Caco-2 (cell line): Measurements from ENCODE around the gene RALGPS1. TPM values are rescaled to one million over a fixed set of nuclear protein-coding genes. Genes with fewer than 3 reads are reported as not detected.

ENCODE experiments used
- BruUV-seq: library from RNA; stranded (reverse); fragments of 400-500 nt; replicated peaks from 2 replicates; lab custom pipeline; 2021; lab: Mats Ljungman, UMichigan
- CTCF ChIA-PET: fragments of 300-600 bp; sonication (Branson Sonifier 250); formaldehyde crosslinking; loops from one replicate; lab custom pipeline; 2022; ENCODE audit warnings: antibody characterized with exemption; lab: Charles Lee
- POLR2A ChIA-PET: fragments of 300-600 bp; sonication (Branson Sonifier 250); formaldehyde crosslinking; loops from one replicate; lab custom pipeline; 2022; ENCODE audit warnings: antibody characterized with exemption; lab: Charles Lee
- DNase-seq, 2 experiments: peaks; one replicate each; pipeline versions ENCODE4 v3.0.0 to v3.0.0-alpha.2; 2020 to 2022
- H3K27me3 ChIP-seq: replicated peaks from 2 replicates; pipeline ENCODE4 v1.6.0; 2011; ENCODE audit warnings: low read length; ENCODE audit not compliant: control insufficient read depth, insufficient read depth
- H3K36me3 ChIP-seq: 2 replicates; pipeline ENCODE4 v1.5.1; 2011; ENCODE audit warnings: low read length; ENCODE audit not compliant: control insufficient read depth, insufficient read depth
- H3K4me1 ChIP-seq: fragments of 250-450 bp; sonication (Bioruptor Pico); 2 replicates; pipeline ENCODE4 v1.5.1; 2020; ENCODE audit warnings: mild to moderate bottlenecking
- H3K4me3 ChIP-seq: 2 replicates; pipeline ENCODE4 v1.5.1; 2011; ENCODE audit warnings: low read depth, mild to moderate bottlenecking, control low read depth, low read length
- H3K9me3 ChIP-seq: fragments of 250-450 bp; sonication (Bioruptor Pico); 2 replicates; pipeline ENCODE4 v1.5.1; 2020; ENCODE audit warnings: mild to moderate bottlenecking, moderate library complexity
- H3K27ac Mint-ChIP-seq: one replicate; pipeline ENCODE4 v1.8.0; 2022; ENCODE audit warnings: mixed read lengths; ENCODE audit not compliant: unreplicated experiment
- H3K27me3 Mint-ChIP-seq: one replicate; pipeline ENCODE4 v1.8.0; 2022; ENCODE audit warnings: mixed read lengths; ENCODE audit not compliant: insufficient read depth, unreplicated experiment
- H3K36me3 Mint-ChIP-seq: one replicate; pipeline ENCODE4 v1.8.0; 2022; ENCODE audit warnings: mild to moderate bottlenecking, mixed read lengths; ENCODE audit not compliant: insufficient read depth, unreplicated experiment
- H3K4me1 Mint-ChIP-seq: one replicate; pipeline ENCODE4 v1.8.0; 2022; ENCODE audit warnings: low read depth, mixed read lengths; ENCODE audit not compliant: unreplicated experiment
- H3K4me3 Mint-ChIP-seq: one replicate; pipeline ENCODE4 v1.8.0; 2022; ENCODE audit warnings: mild to moderate bottlenecking, moderate library complexity, mixed read lengths; ENCODE audit not compliant: unreplicated experiment
- H3K9me3 Mint-ChIP-seq: one replicate; pipeline ENCODE4 v1.8.0; 2022; ENCODE audit warnings: mixed read lengths; ENCODE audit not compliant: unreplicated experiment
- CTCF ChIP-seq, 2 experiments: fragments of 200-600 bp in 1 of 2; IDR thresholded peaks; 1 replicate in 1 of 2; 2 replicates in 1 of 2; pipeline versions ENCODE4 v1.5.1 to v1.8.0; 2011 to 2022; ENCODE audit warnings: antibody characterized with exemption in 1 of 2, control low read depth in 1 of 2, inconsistent platforms in 1 of 2, low read depth in 1 of 2, low read length in 1 of 2, mild to moderate bottlenecking in 1 of 2, moderate library complexity in 1 of 2; ENCODE audit not compliant: insufficient read depth in 1 of 2, severe bottlenecking in 1 of 2, unreplicated experiment in 1 of 2
- intact Hi-C: fragments of 100-400 bp; cut with micrococcal nuclease; formaldehyde crosslinking; loops from one replicate; pipeline ENCODE4 v1.10.0; 2022; ENCODE audit not compliant: unreplicated experiment
- total RNA-seq: library from RNA; stranded (reverse); gene quantifications from 2 replicates; pipeline ENCODE4 v1.2.3, GENCODE V29; 2022

RALGPS1 gene
- total RNA-seq, 1 experiment from 2014 or later = 41.5 TPM

- Histone ChIP-seq H3K9me3 (no peaks in the 10 kb centered on the region), H3K27me3 (no peaks in the 10 kb centered on the region), H3K4me3 (no peak overlapping the region), H3K36me3 (no peaks in the 10 kb centered on the region; the same call in 1 of the 2 replicates), H3K4me1 (peaks cover 47% of the 10 kb centered on the region)
- intact Hi-C loops = loop anchor here (2.0 to 5.0 kb wide), 2 partner anchors 29 to 52 kb away; no protein-coding TSS in a partner anchor
- Mint-ChIP-seq H3K27me3 (no peaks in the 10 kb centered on the region), H3K4me1 (peaks cover 29% of the 10 kb centered on the region), H3K9me3 (no peaks in the 10 kb centered on the region), H3K27ac (peak overlapping the region; percentile 15), H3K36me3 (peaks cover 5% of the 10 kb centered on the region), H3K4me3 (no peak overlapping the region)
- DNase-seq = no peak
- BruUV-seq = no TSS peak
- ChIA-PET POLR2A (no interaction called here), CTCF (interaction anchor here (0.7 kb wide), 1 partner anchor 190 kb away, joined by 3 read pairs; no protein-coding TSS in a partner anchor)
- TF ChIP-seq CTCF (IDR thresholded peaks at IDR 0.05; ENCODE audit: insufficient read depth in 1 of 2, low read depth in 1 of 2, low read length in 1 of 2, severe bottlenecking in 1 of 2, unreplicated experiment in 1 of 2) = no peak
Measured at GRCh38 chr9:127129718-127130085, 215.1 kb downstream of the RALGPS1 start.

- Mint-ChIP-seq H3K4me1 (peaks cover 29% of the 10 kb centered on the region), H3K4me3 (no peak overlapping the region), H3K9me3 (no peaks in the 10 kb centered on the region), H3K27ac (peak overlapping the region; percentile 15), H3K27me3 (no peaks in the 10 kb centered on the region), H3K36me3 (peaks cover 5% of the 10 kb centered on the region)
- Histone ChIP-seq H3K9me3 (no peaks in the 10 kb centered on the region), H3K36me3 (no peaks in the 10 kb centered on the region; the same call in 1 of the 2 replicates), H3K4me1 (peaks cover 47% of the 10 kb centered on the region), H3K27me3 (no peaks in the 10 kb centered on the region), H3K4me3 (no peak overlapping the region)
- intact Hi-C loops = no loop called here
- CTCF ChIA-PET = no interaction called here
- no TSS peak for BruUV-seq
- no peak for DNase-seq
- TF ChIP-seq CTCF (IDR thresholded peaks at IDR 0.05; ENCODE audit: insufficient read depth in 1 of 2, low read depth in 1 of 2, low read length in 1 of 2, severe bottlenecking in 1 of 2, unreplicated experiment in 1 of 2) = no peak
- POLR2A ChIA-PET = no interaction called here
Measured at GRCh38 chr9:127130235-127130634, 215.7 kb downstream of the RALGPS1 start.

GRCh38 chr9:127130661-127131538 lies 216.3 kb downstream of the RALGPS1 start:
- no peaks in the 10 kb centered on the region for H3K27me3 Mint-ChIP-seq
- H3K4me1 Mint-ChIP-seq = peaks cover 29% of the 10 kb centered on the region
- POLR2A ChIA-PET = no interaction called here
- H3K4me3 Mint-ChIP-seq = no peak overlapping the region
- no peaks in the 10 kb centered on the region for H3K9me3 ChIP-seq
- no peaks in the 10 kb centered on the region; the same call in 1 of the 2 replicates for H3K36me3 ChIP-seq
- no peaks in the 10 kb centered on the region for H3K27me3 ChIP-seq
- DNase-seq = peak in 1 of 2 experiments; percentile 21
- no TSS peak for BruUV-seq
- no peak overlapping the region for H3K4me3 ChIP-seq
- intact Hi-C loops = no loop called here
- CTCF ChIA-PET = no interaction called here
- H3K9me3 Mint-ChIP-seq = no peaks in the 10 kb centered on the region
- peaks cover 5% of the 10 kb centered on the region for H3K36me3 Mint-ChIP-seq
- no peak for TF ChIP-seq CTCF (IDR thresholded peaks at IDR 0.05; ENCODE audit: insufficient read depth in 1 of 2, low read depth in 1 of 2, low read length in 1 of 2, severe bottlenecking in 1 of 2, unreplicated experiment in 1 of 2)
- peak overlapping the region; percentile 15 for H3K27ac Mint-ChIP-seq
- H3K4me1 ChIP-seq = peaks cover 47% of the 10 kb centered on the region
